Kidney (tissue), 14 donors: ENCODE results near the gene CGB7. TPM values are rescaled to one million over a fixed set of nuclear protein-coding genes. Genes with fewer than 3 reads are reported as not detected.

ENCODE experiments used
- DNase-seq, 5 donors: peaks; one replicate each; pipeline ENCODE4 v3.0.0-alpha.2; 2013 to 2020
- FAIRE-seq: peaks from 2 replicates; lab custom pipeline; 2012; peaks lifted over from hg19 to GRCh38; lab: Jason Lieb, UNC
- H3K27ac ChIP-seq, 2 donors: one replicate each; pipeline ENCODE4 v1.7.0; 2013; ENCODE audit warnings: low read depth in 2 of 2, low read length in 2 of 2, inconsistent platforms in 1 of 2
- H3K27me3 ChIP-seq: one replicate; pipeline ENCODE4 v1.7.1; 2013; ENCODE audit warnings: low read length, inconsistent platforms; ENCODE audit not compliant: control insufficient read depth, insufficient read depth
- H3K36me3 ChIP-seq, 3 donors: one replicate each; pipeline versions ENCODE4 v1.7.0 to v1.7.1; 2013; ENCODE audit warnings: low read length in 3 of 3, control low read depth in 1 of 3, inconsistent platforms in 1 of 3; ENCODE audit not compliant: insufficient read depth in 3 of 3, control insufficient read depth in 2 of 3
- H3K4me1 ChIP-seq, 3 donors: one replicate each; pipeline versions ENCODE4 v1.7.0 to v1.7.1; 2013; ENCODE audit warnings: low read length in 3 of 3, inconsistent platforms in 1 of 3, low read depth in 1 of 3; ENCODE audit not compliant: control insufficient read depth in 2 of 3, insufficient read depth in 2 of 3
- H3K4me3 ChIP-seq, 3 donors: one replicate each; pipeline versions ENCODE4 v1.7.0 to v1.8.1; 2013; ENCODE audit warnings: low read length in 3 of 3, control low read depth in 1 of 3, inconsistent platforms in 1 of 3
- H3K9ac ChIP-seq, 3 donors: one replicate each; pipeline versions ENCODE4 v1.7.0 to v1.7.1; 2013; ENCODE audit warnings: low read length in 3 of 3, control low read depth in 1 of 3, inconsistent platforms in 1 of 3
- H3K9me3 ChIP-seq, 3 donors: one replicate each; pipeline versions ENCODE4 v1.7.0 to v1.7.1; 2013; ENCODE audit warnings: low read length in 3 of 3, control low read depth in 1 of 3, inconsistent platforms in 1 of 3; ENCODE audit not compliant: control insufficient read depth in 2 of 3, insufficient read depth in 1 of 3
- CTCF ChIP-seq: IDR thresholded peaks from 3 replicates; pipeline ENCODE4 v1.5.1; 2012; ENCODE audit warnings: mild to moderate bottlenecking, moderate library complexity, borderline replicate concordance; ENCODE audit not compliant: insufficient read depth; ENCODE audit errors: extremely low read depth
- intact Hi-C: fragments of 100-400 bp; cut with DNase I; formaldehyde crosslinking; loops from one replicate; pipeline ENCODE4 v1.11.1; 2022
- polyA plus RNA-seq: library from polyadenylated mRNA; stranded (reverse); fragments of 350-450 nt; fragmentation: Illumina TruSeq; extraction: RNeasy Lipid Tissue Mini Kit (QIAGEN cat#74804); gene quantifications from one replicate; pipeline ENCODE4 v1.2.3, GENCODE V29; 2014; ENCODE audit warnings: low read depth, low replicate concordance; ENCODE audit not compliant: insufficient read depth
- total RNA-seq: library from RNA; stranded (reverse); fragmentation: NEBNext Ultra II Directional; extraction: Animal tissue kit (Norgen Biotek cat#: 25700); gene quantifications from one replicate; pipeline ENCODE4 v1.2.1, GENCODE V29; 2021
- donor health status: control.
- donor health status: control.
- donor health status: control.
- donor health status: control.
- donor health status: control.
- donor health status: DM: yes; HTN: yes; CAD: no.
- donor health status: Normal renal cell carcinoma (clear cell type).

The CGB7 gene
- total and polyA plus RNA-seq, 2 donors from 2014 or later = not detected

GRCh38 chr19:49098795-49099194 is 41.2 kb upstream of the CGB7 start:
- intact Hi-C loops = no loop called here
- FAIRE-seq (no peak), DNase-seq (no peak)
- peaks cover 13 to 56% (median 18%) of the 10 kb centered on the region in 3 donors for H3K36me3 ChIP-seq
- no peak overlapping the region for H3K4me3 ChIP-seq
- no peak overlapping the region for H3K27ac ChIP-seq
- no peaks in the 10 kb centered on the region for H3K27me3 ChIP-seq
- peaks cover 0 to 6% (median 0%) of the 10 kb centered on the region in 3 donors for H3K4me1 ChIP-seq
- H3K9ac ChIP-seq = no peak overlapping the region
- no peaks in the 10 kb centered on the region for H3K9me3 ChIP-seq
- TF ChIP-seq CTCF = no peak

- Histone ChIP-seq H3K9me3 (no peaks in the 10 kb centered on the region), H3K9ac (no peak overlapping the region), H3K4me1 (peaks cover 0 to 6% (median 0%) of the 10 kb centered on the region in 3 donors), H3K27me3 (no peaks in the 10 kb centered on the region), H3K36me3 (peaks cover 13 to 50% (median 17%) of the 10 kb centered on the region in 3 donors), H3K4me3 (no peak overlapping the region), H3K27ac (no peak overlapping the region)
- DNase-seq (peak in 3 of 5 donors; percentile 74 to 85 (median 79)), FAIRE-seq (no peak)
- peak; percentile 98 for TF ChIP-seq CTCF
- intact Hi-C loops = no loop called here
These were observed 40.1 kb upstream of the CGB7 start for GRCh38 chr19:49097453-49098288.

GRCh38 chr19:49094505-49095482 is 37.2 kb upstream of the CGB7 start:
- Histone ChIP-seq H3K4me1 (peaks cover 0 to 6% (median 0%) of the 10 kb centered on the region in 3 donors), H3K36me3 (peaks cover 19 to 58% (median 24%) of the 10 kb centered on the region in 3 donors), H3K9me3 (no peaks in the 10 kb centered on the region), H3K4me3 (no peak overlapping the region), H3K9ac (no peak overlapping the region), H3K27me3 (no peaks in the 10 kb centered on the region), H3K27ac (no peak overlapping the region)
- no peak for FAIRE-seq
- no peak for TF ChIP-seq CTCF
- no peak for DNase-seq
- intact Hi-C loops = no loop called here
